Measurements from ENCODE around the gene MOB3A.

MOB3A gene

DNA sequence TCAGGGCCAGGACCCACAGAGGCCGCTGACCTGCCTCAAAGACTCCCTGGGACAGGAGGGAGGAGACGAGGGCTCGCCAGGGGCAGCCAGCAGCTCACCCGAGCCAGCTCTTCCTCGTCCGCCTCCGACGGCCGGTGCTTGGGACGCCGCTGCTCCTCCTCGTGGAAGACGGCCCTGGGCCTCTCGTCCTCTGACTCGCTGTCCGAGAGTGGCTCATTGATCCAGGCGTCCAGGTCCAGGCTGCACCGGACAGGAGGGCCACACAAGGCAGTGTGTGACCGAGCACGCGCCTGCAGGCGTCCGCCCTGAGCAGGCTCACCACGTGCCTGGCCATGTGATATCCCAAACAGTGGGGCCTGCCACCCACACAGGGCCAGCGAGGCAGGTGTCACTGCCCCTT is 20.4 kb upstream of the MOB3A start:
- ATAC-seq = no peak
- TF ChIP-seq ISL1 (CRISPR knock-in tag; IDR thresholded peaks at IDR 0.05) (no peak), CSDC2 (CRISPR knock-in tag; IDR thresholded peaks at IDR 0.05) (no peak), ZNF8 (CRISPR knock-in tag; IDR thresholded peaks at IDR 0.05) (no peak), SNAI2 (CRISPR knock-in tag; IDR thresholded peaks at IDR 0.05) (no peak), ZFP30 (CRISPR knock-in tag; IDR thresholded peaks at IDR 0.05) (no peak), ESRRG (CRISPR knock-in tag; IDR thresholded peaks at IDR 0.05) (no peak), GLIS3 (CRISPR knock-in tag; IDR thresholded peaks at IDR 0.05) (no peak), ZFP3 (CRISPR knock-in tag; IDR thresholded peaks at IDR 0.05) (no peak), RARB (CRISPR knock-in tag; IDR thresholded peaks at IDR 0.05) (no peak), BACH2 (CRISPR knock-in tag; IDR thresholded peaks at IDR 0.05; ENCODE audit: borderline replicate concordance) (no peak)
- TF ChIP-seq, protein P1, sequence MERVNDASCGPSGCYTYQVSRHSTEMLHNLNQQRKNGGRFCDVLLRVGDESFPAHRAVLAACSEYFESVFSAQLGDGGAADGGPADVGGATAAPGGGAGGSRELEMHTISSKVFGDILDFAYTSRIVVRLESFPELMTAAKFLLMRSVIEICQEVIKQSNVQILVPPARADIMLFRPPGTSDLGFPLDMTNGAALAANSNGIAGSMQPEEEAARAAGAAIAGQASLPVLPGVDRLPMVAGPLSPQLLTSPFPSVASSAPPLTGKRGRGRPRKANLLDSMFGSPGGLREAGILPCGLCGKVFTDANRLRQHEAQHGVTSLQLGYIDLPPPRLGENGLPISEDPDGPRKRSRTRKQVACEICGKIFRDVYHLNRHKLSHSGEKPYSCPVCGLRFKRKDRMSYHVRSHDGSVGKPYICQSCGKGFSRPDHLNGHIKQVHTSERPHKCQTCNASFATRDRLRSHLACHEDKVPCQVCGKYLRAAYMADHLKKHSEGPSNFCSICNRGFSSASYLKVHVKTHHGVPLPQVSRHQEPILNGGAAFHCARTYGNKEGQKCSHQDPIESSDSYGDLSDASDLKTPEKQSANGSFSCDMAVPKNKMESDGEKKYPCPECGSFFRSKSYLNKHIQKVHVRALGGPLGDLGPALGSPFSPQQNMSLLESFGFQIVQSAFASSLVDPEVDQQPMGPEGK (CRISPR knock-in tag; IDR thresholded peaks at IDR 0.05; ENCODE audit: borderline replicate concordance) = no peak
- TF ChIP-seq, protein P2, sequence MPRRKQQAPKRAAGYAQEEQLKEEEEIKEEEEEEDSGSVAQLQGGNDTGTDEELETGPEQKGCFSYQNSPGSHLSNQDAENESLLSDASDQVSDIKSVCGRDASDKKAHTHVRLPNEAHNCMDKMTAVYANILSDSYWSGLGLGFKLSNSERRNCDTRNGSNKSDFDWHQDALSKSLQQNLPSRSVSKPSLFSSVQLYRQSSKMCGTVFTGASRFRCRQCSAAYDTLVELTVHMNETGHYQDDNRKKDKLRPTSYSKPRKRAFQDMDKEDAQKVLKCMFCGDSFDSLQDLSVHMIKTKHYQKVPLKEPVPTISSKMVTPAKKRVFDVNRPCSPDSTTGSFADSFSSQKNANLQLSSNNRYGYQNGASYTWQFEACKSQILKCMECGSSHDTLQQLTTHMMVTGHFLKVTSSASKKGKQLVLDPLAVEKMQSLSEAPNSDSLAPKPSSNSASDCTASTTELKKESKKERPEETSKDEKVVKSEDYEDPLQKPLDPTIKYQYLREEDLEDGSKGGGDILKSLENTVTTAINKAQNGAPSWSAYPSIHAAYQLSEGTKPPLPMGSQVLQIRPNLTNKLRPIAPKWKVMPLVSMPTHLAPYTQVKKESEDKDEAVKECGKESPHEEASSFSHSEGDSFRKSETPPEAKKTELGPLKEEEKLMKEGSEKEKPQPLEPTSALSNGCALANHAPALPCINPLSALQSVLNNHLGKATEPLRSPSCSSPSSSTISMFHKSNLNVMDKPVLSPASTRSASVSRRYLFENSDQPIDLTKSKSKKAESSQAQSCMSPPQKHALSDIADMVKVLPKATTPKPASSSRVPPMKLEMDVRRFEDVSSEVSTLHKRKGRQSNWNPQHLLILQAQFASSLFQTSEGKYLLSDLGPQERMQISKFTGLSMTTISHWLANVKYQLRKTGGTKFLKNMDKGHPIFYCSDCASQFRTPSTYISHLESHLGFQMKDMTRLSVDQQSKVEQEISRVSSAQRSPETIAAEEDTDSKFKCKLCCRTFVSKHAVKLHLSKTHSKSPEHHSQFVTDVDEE (CRISPR knock-in tag; IDR thresholded peaks at IDR 0.05) = no peak
- TF ChIP-seq, protein P3, sequence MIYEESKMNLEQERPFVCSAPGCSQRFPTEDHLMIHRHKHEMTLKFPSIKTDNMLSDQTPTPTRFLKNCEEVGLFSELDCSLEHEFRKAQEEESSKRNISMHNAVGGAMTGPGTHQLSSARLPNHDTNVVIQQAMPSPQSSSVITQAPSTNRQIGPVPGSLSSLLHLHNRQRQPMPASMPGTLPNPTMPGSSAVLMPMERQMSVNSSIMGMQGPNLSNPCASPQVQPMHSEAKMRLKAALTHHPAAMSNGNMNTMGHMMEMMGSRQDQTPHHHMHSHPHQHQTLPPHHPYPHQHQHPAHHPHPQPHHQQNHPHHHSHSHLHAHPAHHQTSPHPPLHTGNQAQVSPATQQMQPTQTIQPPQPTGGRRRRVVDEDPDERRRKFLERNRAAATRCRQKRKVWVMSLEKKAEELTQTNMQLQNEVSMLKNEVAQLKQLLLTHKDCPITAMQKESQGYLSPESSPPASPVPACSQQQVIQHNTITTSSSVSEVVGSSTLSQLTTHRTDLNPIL (CRISPR knock-in tag; IDR thresholded peaks at IDR 0.05; ENCODE audit: low read depth) = no peak
- TF ChIP-seq, protein P4, sequence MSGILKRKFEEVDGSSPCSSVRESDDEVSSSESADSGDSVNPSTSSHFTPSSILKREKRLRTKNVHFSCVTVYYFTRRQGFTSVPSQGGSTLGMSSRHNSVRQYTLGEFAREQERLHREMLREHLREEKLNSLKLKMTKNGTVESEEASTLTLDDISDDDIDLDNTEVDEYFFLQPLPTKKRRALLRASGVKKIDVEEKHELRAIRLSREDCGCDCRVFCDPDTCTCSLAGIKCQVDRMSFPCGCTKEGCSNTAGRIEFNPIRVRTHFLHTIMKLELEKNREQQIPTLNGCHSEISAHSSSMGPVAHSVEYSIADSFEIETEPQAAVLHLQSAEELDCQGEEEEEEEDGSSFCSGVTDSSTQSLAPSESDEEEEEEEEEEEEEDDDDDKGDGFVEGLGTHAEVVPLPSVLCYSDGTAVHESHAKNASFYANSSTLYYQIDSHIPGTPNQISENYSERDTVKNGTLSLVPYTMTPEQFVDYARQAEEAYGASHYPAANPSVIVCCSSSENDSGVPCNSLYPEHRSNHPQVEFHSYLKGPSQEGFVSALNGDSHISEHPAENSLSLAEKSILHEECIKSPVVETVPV (CRISPR knock-in tag; IDR thresholded peaks at IDR 0.05) = no peak

DNA sequence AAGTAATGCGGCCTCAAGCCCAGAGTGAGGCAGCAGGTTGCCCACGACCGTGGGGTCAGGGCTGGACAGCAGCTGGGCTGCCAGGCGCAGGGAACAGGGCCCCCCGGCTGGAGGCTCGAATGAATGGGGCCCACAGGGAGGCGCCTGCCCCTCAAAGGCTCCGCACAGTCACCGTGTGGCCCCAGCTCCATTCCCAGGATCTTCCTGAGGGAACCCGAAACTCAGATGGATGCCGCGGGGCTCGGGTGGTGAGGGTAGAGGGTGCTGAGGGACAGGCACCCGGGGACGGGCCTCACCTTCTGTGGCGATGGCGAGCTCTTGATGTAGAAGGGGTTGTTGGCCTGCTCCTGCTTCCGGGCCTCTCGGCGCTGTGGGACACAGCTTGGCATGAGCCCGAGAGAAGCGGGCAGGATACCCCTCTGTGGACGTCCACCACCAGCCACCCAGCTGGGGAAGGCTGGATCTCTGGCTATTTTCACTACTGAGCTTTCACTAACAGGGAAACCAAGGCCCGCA is 19.8 kb upstream of the MOB3A start:
- TF ChIP-seq, protein P5, sequence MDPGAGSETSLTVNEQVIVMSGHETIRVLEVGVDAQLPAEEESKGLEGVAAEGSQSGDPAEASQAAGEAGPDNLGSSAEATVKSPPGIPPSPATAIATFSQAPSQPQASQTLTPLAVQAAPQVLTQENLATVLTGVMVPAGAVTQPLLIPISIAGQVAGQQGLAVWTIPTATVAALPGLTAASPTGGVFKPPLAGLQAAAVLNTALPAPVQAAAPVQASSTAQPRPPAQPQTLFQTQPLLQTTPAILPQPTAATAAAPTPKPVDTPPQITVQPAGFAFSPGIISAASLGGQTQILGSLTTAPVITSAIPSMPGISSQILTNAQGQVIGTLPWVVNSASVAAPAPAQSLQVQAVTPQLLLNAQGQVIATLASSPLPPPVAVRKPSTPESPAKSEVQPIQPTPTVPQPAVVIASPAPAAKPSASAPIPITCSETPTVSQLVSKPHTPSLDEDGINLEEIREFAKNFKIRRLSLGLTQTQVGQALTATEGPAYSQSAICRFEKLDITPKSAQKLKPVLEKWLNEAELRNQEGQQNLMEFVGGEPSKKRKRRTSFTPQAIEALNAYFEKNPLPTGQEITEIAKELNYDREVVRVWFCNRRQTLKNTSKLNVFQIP (CRISPR knock-in tag; IDR thresholded peaks at IDR 0.05; ENCODE audit: borderline replicate concordance, low read depth) = no peak
- no peak for TF ChIP-seq ZC3H10 (CRISPR knock-in tag; IDR thresholded peaks at IDR 0.05)
- TF ChIP-seq, protein P4 (CRISPR knock-in tag; IDR thresholded peaks at IDR 0.05) = no peak
- TF ChIP-seq ZFP3 (CRISPR knock-in tag; IDR thresholded peaks at IDR 0.05) = no peak
- TF ChIP-seq, protein P3 (CRISPR knock-in tag; IDR thresholded peaks at IDR 0.05; ENCODE audit: low read depth) = no peak
- TF ChIP-seq ZFP30 (CRISPR knock-in tag; IDR thresholded peaks at IDR 0.05) = no peak
- TF ChIP-seq BACH2 (CRISPR knock-in tag; IDR thresholded peaks at IDR 0.05; ENCODE audit: borderline replicate concordance) = no peak
- TF ChIP-seq TCF4 (CRISPR knock-in tag; IDR thresholded peaks at IDR 0.05; ENCODE audit: borderline replicate concordance) = no peak
- no peak for TF ChIP-seq RARB (CRISPR knock-in tag; IDR thresholded peaks at IDR 0.05)
- TF ChIP-seq PPARA (CRISPR knock-in tag; IDR thresholded peaks at IDR 0.05; ENCODE audit: borderline replicate concordance) = no peak
- TF ChIP-seq, protein P2 (CRISPR knock-in tag; IDR thresholded peaks at IDR 0.05) = no peak
- TF ChIP-seq ZNF8 (CRISPR knock-in tag; IDR thresholded peaks at IDR 0.05) = no peak
- TF ChIP-seq SNAI2 (CRISPR knock-in tag; IDR thresholded peaks at IDR 0.05) = no peak
- no peak for ATAC-seq

Measured in SK-N-SH treated with all-trans-retinoic acid at 6 μM for 48 hours (cell line).